HG02798 (cell line): ENCODE measurements around the gene MSS51.

Source experiments
- ATAC-seq: cut with Tn5 transposase; IDR thresholded peaks from one replicate; pipeline ENCODE4 v1.9.1; 2021; ENCODE audit warnings: mild to moderate bottlenecking; ENCODE audit not compliant: unreplicated experiment, poor library complexity

MSS51 gene

DNA sequence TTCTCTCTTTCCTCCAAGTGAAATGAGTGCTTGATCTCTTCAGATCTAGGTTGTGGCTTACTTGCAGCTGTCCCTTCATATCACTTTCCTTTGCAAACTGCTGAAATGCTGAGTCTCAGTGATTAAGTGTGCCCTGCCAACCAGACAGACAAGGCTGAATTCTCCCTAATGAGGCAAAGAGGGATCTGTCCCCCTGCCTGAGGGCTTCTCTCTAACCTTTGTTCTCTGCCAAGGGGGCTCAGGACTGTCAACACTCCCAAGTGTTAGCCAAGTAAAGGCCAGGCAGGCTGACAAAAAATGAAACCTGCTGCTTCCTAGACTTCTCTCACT lies at the start of gene MSS51:
Gene MSS51, minus strand, starts transcription at position 24 of the 330 bp plus-strand sequence. CDS start 5,277 bp downstream, outside the sequence.
- no peak for ATAC-seq

DNA sequence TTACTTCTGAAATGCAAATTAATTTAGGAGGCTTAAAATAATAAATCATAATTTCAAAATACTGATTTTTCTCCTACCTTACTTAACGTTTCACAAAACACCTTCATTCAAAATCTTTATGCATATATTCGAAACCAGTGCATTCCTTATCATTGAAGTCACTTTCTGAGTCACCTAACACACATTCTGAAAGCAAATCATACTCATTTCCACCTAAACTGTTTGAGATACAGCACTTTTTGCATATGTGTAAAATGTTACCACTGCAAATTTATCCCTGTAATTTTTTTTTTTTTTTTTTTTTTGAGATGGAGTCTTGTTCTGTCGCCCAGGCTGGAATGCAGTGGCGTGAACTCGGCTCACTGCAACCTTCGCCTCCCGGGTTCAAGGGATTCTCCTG lies 46.8 kb upstream of the MSS51 start:
- no peak for ATAC-seq

DNA sequence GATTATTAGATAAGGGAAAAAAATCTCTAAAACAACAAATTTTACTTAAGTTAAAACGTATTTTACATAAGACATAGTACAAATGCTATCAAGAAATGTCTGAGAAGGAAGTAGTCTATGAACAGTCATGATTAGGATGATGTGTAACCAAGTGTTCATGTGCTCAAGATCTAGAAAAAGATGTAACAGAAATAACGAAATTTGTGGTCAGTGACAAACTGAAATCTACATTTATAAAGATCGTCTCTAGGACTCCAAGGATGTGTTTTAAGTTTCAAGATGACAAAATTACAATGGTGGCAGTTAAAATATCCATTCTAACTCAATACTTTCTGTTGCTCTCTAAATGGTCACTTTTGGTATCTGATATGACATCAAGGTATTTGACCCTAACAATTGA lies 45.3 kb upstream of the MSS51 start:
- no peak for ATAC-seq

DNA sequence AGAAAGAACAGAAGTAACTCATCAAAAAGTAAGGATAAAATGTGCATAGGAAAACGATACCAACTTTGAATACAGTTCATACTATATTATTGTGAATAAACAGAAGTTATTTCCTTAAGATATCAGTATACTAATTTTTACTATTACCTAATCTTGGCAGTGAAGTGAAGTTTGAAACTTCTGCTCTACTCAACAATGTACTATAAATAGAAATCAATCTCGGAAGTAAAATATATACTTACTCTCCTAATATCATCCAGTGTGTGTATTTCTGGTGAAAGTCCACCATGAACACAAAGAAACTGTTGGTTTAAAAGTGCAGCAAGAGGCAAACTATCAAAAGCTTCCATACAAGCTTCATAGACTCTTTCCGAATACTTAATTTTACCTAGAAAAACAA lies 37.9 kb upstream of the MSS51 start:
- no peak for ATAC-seq

DNA sequence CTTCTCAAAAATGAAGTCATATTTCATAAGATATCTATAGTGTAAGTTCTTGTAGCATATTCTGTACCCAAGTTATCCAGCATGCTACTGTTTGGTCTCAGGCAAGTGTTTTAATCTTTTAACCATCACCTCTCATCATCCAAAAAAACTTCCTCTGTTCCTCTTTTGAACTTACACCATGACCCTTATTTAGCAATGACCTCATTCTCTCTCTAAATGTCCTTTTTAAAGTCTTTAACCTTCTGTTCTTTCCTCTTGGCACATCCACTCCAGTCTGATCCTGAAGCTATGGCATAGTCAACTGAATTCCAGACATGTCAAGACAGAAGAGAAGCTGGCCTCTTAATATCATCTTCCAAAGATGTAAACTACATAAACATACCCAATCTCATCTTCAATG lies 36.2 kb upstream of the MSS51 start:
- no peak for ATAC-seq

DNA sequence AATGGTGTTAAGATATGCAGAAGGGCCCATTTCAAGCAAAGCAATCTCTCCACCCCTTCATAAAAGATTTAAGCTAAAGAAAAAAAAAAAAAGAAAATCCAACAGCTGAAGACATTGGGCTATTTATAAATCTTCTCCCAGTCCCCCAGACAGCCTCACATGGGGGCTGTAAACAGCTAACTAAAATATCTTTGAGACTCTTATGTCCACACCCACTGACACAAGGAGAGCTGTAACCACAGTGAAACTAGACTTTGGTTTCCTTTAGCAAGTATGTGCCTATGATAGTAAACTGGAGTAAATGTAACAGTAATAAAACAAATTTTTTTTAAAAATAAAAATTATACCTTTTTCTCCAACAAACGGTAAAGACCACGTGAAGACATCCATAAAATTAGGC lies 33.8 kb upstream of the MSS51 start:
- ATAC-seq = no peak

DNA sequence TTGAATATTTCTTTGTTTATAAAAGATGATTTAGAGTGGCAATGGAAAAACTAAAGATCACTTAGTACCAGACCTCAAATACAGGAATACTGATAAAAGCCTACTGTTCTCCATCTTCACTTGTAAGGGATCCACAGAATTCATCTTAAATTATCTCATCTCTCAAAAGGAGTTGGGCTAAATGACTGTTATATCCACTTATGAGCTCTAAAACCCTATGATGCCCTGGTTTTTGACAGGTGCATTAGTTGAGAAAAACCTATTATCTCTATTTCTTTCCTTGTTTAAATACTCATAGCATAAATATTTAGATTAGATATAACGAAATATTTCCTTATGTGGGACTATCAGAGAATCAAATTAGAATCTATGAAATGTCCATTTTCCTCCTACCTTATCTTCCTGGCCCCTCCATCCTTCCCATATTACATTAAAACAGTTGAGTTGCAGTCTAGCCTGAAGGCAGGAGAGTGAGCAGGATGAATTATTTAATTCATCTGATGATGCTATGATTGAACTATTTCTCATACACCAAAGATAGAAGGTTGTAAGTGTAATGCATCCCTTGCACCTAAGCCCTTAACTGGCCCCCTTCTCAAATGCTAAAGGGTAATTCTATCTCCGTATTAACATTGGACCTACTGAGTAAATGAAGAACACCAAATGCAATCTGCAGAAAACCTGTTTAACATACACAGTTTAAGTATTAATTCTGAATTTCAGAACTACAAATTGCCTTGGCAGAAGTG lies 32.8 kb upstream of the MSS51 start:
- no peak for ATAC-seq

DNA sequence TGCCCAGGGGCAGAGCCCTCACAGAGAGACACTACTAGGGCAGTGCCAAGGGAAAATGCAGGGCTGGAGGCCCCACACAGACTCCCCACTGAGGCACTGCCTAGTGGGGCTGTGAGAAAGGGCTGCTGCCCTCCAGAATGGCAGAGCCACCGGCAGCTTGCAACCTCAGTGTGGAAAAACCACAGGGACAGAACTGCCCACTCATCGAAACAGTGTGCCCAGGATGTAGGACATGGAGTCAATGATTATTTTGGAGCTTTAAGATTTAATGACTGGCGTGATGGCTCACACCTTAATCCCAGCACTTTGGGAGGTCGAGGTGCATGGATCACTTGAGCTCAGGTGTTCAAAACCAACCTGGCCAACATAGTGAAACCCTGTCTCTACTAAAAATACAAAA lies 27.5 kb upstream of the MSS51 start:
- no peak for ATAC-seq

DNA sequence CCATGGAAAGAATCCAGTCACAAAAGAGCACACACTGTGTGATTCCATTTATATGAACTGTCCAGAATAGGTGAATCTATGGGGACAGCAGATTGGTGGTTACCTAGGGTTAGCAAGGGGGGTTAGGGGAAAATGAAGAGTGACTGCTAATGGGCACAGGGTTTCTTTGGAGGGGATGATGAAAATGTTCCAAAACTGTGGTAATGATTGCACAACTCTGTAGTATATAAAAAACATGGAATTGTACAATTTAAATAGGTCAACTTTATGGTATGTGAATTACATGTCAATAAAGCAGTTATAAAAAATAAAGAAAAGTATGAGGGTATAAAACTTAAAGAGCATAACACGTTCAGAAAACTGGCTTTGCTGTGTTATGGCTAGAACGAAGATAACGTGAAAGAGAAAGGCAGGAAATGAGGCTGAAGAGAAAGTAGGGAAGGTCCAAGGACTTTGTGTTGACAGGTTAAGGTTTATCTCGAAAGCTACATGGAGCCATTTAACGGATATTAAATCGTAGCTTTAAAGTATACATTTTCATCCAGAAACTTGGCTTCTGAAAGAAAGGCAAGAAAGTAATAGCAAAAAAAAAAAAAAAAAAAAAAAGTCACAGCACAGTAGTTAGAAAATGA lies 26.4 kb upstream of the MSS51 start:
- no peak for ATAC-seq

DNA sequence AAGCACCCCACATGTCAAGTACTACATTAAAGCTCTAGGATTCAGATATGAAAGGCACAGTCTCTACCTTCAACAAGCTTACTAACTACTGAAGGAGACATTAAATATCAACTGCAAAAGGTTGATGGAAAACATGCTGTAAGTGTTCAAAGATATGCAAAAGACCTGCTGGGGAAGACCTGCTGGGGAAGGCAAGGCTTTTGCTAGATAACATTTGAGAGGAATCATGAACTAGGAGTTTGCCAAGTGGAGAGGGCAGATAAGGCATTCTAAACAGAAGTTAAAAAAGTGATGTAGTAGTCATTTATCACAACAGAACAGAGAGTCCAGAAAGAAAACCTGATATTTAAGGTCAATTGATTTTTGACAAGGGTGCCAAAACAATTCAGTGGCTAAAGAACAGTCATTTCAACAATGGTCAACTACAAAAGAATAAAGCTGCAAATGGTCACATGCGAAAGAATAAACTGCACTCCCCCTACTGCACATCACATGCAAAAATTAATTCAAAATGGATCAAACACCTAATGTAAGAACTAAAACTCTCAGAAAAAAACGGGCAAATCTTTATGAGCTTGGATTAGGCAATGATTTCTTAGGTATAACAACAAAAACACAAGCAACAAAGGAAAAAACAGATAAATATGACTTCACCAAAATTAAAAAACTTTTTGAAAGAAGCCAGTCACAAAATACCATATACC lies 23.0 kb upstream of the MSS51 start:
- no peak for ATAC-seq

DNA sequence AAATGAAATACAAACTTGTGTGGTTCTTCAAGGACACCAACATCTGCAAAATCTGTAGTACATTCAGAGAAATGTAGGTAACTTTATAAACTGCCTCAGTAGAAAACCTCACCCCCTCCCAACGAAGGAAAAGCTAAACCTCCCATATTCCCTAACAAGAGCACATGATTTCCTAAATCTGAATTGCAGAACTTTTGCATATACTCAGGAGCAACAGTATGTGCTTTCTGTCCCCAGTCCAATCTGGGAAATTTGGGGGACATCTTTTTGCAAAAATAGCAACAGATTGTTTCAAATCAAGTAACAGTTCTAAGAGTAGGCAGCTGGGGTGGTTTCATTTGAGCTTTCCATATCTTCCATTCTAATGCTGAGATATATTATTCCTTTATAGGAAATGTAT lies 15.8 kb upstream of the MSS51 start:
- ATAC-seq = no peak

DNA sequence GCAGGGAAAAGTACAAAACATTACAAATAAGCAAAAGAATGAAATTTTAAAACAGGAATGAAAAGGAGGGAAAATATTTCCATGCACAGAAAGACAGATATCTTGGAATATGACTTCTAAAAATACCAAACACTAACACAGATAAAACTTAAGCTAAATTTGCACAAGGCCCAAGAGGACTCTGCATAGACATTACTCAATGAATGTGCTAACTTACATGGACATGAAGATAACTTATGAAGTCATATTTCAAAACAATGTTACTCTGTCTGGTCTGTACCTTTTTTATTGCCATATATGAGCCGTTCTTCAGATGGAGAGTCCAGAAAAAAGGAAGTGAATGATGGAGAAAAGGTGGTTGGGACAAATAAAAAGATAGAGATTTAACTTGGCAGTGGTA lies 15.0 kb upstream of the MSS51 start:
- no peak for ATAC-seq

DNA sequence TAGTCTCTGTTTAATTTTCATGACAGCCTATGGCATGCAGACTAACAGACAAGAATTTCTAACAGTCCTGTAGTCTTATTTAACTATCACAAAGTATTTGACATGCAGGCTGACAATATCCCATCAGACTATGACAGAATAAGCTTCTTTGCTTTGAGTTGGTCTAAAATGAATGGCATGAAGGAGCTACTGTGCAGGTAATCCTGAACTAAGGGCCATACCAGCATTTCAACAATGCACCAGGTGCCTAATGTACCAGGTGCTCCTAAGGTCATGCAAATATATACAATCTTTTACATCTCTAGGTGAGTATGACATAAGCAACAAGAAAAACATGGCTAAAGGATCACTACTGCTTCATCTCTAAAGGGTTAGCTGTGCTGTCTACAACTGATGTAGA lies 13.6 kb upstream of the MSS51 start:
- ATAC-seq = no peak

DNA sequence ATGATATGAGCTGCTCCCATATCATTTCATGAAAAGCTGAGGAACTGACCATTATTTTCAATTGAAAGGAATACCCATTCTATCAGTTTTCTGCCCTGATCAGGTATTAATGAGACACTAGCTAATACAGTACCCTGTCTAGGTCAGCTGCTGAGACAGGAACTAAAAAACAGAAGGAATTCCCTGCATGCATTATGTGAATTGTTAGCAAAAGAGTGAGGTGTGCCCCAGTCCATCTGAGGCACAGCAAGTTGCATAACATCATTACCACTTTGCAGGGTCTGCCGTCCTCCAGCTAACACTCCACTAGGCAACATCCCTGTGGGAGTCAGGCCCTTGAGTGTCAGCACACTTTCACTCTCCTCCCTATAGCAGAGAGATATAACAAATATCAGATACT lies 11.1 kb upstream of the MSS51 start:
- ATAC-seq = no peak

DNA sequence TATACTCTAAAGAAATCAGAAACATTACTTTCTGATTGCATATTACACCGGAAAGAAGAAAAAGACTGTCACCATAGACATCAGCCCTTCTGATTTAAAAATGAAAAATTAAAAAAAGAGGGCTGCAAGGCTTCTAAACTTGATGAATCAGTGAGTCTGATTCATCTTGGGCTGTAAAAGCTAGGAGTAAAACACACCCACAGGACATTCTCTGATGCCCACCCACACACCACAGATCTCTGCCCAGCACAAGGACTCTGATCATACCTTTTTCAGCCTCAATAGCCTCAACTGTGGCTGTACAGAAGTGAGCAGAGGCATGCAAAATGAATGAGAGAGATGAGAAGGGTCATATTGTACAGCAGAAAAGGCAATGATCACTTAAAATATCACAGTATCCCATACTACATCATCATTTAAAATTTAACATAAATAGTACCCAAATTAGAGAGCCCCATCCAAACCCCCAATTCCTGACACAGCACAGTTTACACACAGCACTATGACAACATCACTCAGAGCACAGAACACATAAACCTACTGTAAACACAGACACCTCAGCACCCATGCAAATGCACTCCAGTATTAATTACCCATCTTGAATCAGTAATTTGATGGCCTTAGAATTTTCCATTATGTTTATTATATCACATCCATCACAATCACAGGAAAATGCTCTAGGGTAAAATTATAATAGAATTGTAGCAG lies 6.4 kb upstream of the MSS51 start:
- ATAC-seq = no peak

DNA sequence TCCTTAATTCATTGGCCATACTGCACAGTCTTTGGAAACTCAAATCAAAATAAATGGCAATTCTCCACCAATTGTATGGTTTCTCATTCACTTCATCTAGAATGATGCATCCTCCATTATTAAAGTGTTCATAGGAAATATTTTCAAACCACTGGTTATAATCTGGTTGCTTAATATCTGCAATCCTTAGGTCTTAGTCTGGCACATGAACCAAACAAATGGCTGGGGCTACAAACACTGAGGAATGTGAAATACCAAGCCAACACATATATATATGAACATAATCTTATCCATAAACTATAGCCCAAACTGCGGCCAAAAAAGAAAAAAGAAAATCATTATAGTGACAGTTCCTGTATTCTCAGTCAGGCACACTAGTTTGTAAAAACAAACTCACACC lies 5.7 kb upstream of the MSS51 start:
- no peak for ATAC-seq

DNA sequence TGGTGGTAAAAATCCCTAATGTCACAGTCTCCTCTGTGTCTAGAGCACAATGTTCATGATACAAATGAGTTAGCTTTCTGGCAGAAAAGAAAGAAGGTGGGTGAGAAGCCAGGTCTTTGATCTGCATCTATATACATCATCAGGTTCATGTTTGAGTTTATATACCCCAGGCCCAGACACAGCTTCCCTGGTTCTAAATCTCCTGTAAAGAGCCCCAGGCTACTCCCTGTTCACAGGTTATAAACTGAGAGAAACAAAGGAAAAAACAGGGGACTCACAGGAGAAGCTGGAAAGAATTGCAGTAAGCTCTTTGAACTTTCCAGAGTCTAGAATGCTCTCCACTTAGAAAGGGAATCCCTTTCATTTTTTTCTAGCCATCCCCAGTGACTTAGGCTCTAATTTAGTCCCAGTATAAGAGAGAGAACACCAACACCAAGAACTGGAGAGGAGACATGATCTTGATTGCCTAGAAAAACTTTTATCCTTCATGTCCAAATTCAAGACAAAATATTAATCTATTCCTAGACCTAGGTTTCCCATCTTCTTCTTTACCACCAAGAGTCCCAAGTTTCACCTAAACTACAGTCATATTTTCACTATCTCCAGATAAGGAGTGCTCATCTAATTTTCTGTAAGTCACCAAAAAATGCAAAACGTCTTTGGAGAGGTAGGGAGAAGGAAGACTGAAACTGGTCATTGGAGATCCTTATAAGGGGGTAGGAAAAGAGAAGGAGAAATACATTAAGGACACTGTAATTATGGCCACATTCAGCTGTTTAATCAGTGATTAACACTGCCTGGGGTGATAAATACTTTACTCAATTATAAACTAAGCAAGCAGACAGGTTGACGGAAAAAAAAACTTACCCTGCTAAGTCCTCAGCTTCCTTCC lies 469 bp downstream of the MSS51 start:
- ATAC-seq = no peak

DNA sequence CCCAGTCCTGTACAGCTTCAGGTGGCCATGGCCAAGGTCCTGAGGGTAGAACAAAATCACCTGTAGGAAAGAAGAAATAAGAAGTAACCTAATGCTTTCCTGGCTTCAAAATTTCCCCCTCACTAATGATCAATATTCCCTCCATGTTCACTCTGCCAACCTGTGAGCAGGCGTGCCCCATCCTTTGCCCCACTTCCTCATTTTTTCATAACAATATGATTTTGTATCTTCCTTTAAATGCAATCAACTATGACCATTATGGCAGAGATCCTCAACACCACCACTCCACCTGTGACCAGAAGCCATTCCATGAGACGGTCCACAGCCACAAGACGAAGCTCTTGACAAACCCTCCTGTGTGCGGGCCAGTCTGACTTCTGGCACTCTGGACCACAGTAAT lies 7.0 kb downstream of the MSS51 start:
- no peak for ATAC-seq

DNA sequence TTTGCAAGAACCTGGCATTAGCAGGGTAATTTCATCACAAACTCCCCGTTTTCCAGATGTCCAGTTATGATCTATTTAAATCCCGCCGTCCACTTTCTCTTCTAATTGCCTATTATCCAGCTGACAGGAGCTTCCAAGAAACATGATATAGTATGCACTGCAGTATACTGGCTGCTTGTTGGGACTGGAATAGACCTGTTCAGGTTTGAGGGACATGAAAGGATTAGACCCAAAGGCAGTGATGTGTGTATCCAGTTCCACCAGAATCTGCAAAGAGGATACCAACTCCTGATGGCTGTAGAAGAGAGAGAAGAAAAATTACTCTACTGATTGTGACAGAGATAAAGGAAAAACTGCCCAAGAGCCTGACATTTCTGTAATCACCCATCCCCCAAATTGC lies 8.9 kb downstream of the MSS51 start:
- ATAC-seq = no peak

DNA sequence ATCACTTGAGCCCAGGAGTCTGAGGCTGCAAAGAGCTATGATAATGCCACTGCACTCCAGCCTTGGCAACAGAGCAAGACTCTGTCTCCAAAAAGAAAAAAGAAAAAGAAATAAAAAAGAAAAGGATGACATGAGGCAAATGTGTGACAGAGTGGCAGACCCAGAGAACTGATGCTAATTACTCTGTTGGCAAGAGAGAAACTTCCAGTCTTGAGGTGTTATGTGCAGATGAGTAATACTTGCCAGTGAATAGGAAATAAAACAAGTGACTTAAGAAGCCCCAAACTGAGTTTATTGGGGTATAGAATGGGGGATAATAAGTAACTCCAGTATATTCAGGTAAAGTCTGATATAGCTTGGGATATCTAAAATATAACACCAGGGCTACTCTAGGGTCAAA lies 10.1 kb downstream of the MSS51 start:
- ATAC-seq = no peak
